HG02588 (cell line): ENCODE data around the gene ZNF281.
"Not testable (repeated sequence)": the region's sequence is repeated elsewhere in the genome, so short reads cannot be mapped to it uniquely, and the experiment has no call there.

Experiments
- ATAC-seq: cut with Tn5 transposase; IDR thresholded peaks from one replicate; pipeline ENCODE4 v1.9.1; 2021; ENCODE audit warnings: mild to moderate bottlenecking, moderate library complexity; ENCODE audit not compliant: unreplicated experiment

The ZNF281 gene, protein sequence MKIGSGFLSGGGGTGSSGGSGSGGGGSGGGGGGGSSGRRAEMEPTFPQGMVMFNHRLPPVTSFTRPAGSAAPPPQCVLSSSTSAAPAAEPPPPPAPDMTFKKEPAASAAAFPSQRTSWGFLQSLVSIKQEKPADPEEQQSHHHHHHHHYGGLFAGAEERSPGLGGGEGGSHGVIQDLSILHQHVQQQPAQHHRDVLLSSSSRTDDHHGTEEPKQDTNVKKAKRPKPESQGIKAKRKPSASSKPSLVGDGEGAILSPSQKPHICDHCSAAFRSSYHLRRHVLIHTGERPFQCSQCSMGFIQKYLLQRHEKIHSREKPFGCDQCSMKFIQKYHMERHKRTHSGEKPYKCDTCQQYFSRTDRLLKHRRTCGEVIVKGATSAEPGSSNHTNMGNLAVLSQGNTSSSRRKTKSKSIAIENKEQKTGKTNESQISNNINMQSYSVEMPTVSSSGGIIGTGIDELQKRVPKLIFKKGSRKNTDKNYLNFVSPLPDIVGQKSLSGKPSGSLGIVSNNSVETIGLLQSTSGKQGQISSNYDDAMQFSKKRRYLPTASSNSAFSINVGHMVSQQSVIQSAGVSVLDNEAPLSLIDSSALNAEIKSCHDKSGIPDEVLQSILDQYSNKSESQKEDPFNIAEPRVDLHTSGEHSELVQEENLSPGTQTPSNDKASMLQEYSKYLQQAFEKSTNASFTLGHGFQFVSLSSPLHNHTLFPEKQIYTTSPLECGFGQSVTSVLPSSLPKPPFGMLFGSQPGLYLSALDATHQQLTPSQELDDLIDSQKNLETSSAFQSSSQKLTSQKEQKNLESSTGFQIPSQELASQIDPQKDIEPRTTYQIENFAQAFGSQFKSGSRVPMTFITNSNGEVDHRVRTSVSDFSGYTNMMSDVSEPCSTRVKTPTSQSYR

DNA sequence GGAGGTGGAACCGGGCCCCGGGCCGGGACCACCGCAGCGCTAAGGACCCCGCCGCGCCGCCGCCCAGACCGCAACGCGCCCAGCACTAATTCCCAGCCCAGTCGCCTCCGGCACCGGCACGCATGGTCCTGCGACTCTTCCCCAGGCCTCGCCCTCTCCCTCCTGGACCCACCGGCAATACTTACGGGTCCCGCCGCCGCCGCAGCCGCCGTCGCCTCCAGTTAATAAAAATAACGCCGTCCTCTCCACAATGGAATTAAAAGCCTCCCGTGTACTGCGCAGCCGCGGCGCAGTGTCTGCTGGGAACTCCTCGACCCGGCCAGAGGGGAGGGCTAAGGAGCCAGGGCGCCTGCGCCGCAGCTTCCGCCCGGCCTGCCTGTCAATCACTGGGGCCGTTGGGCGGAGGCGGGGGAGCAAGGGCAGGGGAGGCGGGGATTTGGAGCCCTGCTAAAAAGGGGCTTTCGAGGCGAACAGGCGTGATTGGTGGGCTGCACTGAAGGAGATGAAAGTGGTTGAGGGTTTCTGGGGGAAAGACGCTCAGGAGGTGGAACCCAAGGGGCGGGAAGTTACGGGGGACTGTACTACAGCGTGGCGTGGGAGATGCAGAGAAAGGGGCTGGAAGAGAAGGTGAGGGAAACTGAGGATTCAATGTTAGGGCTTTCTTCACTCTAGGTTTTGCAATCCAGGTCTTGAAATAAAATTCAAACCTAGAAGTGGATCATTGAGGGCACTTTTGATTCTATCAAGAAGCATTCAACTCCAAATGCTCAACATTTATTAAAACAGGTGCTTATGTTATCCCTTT, at the start of gene ZNF281:
Gene ZNF281, minus strand, starts transcription at position 276 of the 805 bp plus-strand sequence. CDS start 331 bp downstream, outside the sequence.
- ATAC-seq = peak; percentile 94

DNA sequence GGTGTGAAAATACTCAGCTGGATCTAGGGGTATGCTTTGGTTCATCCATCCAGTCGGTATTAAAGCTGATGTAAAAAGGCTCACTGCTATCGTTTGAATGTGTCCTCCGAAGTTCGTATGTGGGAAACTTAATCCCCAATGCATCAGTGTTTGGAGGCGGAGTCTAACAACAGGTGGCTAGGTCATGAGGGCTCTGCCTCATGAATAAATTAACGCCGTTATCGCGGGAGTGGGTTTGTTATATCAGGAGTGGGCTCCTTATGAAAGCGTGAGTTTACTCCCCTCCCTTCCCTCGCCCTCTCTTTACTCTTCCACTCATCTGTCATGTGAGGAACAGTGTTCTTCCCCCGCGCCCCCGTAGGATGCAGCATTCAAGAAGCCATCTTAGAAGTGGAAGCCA, 48.9 kb upstream of the ZNF281 start:
- ATAC-seq = no peak

DNA sequence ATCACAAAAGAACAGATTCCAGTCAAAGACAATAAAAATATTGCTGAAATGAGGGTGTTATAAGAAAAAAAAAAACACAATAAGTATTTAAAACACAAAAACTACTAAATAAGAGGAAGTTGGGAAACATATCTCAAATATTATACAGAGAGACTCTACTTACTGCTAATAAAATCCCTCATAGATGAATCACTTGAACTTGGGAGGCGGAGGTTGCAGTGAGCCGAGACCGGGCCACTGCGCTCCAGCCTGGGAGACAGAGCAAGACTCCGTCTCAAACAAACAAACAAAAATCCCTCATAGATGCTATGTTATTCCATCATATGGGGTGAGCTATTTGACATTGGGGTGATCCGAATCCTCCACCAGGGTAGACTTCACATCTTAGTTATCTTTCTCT, 48.0 kb upstream of the ZNF281 start:
- no peak for ATAC-seq

DNA sequence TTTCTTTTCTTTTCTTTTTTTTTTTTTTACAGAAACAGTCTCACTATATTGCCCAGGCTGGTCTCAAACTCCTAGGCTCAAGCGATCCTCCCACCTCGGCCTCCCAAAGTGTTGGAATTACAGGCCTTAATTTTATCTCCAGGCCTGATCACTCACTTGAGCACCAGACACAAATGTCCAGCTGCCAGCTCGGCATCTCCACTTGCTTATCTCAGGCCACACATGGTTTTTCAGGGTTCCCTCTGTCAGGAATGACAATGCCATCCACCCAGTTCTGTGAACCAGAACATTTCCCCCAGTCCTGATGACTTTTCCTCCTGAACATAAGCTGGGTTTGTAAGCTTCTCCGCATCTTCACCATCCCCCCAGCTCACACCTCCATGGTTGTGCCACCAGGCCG, 44.6 kb upstream of the ZNF281 start:
- ATAC-seq = no peak

DNA sequence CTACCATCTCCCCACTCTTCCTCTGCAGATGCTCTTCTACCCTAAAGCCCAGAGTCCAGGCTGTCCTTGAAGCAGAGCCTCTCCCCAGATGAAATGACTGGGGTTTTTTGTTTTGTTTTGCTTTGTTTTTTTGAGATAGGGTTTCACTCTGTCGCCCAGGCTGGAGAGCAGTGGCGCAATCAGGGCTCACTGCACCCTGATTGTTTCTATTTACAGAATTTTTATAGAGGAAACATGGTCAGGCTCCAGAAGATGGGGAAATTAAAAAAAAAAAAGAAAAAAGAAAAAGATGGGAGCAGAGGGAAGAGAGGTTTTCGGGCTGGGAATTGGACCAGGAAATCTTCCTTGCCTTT, 43.7 kb upstream of the ZNF281 start:
- no peak for ATAC-seq

DNA sequence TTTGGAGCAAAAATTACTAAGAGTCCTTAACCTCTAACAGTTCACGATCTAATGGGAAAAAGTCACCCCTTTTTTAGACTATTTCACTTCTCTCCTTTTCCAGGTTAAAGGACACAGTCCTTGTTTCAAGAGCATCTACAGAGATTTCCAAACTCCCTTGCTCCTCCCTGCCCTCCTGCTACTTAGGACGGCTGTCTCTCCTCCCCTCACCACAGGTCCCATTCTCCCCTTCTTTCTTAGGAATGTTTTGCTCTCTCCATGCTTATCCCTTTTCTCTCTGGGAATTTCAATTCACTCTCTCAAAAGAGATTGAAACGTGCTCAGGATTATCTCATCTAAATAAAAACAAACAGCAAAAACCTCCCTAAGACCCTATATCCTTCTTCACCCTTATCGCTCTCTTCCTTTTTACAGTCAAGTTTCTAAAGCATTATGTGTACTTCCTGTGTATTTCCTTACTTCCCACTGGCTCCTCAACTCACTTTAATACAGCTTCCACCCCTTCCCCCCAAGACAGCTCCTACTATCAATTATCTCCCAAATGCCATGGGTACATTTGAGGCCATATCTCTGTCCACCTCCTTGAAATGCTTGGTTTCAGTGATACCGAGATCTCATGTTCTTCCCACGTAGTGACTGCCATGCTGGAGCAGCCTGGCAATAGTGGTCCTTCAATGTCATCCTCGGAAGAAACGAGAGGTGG, 43.2 kb upstream of the ZNF281 start:
- no peak for ATAC-seq

DNA sequence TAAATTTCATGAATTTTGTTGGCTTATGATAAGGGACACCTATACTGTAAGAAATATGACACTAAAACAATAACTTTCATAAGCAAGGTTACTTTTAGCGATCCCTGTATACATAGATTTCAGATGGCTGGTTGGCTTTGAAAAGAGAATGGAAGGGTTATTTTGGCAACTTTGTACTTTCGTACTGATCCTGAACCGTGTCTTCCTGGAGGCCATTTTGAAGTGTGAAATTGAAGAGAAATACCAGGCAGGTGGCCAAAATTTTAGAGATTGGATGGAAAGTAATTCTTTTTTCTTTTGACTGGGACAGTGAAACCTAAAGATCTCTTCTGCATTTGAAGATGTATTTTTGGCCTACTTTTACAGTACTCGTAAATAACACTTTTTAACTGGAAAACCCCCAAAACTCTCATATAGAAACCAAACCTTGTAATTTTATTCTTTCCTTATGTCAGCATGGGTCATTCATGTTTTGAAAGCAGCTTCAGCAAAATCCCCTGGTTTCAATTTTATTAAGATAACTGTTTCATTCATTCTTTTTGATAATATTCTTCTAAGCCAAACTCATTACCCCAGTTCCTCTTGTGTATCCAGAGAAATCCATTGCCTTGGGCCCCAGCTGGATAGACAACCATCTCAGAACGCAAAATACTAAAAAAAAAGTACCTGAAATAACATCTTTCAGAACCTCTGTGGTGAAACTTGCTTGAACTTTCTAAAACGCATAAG, 38.4 kb upstream of the ZNF281 start:
- peak; percentile 92 for ATAC-seq

DNA sequence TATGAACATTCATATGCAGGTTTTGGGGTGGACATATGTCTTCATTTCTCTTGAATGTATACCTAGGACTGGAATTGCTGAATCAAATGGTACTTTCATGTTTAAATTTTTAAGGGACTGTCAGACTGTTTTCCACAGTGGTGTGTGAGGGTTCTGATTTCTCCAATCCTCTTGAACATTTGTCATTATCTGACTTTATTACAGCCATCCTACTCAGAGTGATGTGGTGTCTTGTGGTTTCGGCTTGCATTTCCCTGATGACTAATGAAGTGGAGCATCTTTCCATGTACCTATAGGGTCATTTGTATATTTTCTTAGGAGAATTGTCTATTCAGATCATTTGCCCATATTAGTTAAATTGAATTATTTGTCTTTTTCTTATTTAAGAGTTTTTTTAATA, 35.4 kb upstream of the ZNF281 start:
- ATAC-seq = no peak

DNA sequence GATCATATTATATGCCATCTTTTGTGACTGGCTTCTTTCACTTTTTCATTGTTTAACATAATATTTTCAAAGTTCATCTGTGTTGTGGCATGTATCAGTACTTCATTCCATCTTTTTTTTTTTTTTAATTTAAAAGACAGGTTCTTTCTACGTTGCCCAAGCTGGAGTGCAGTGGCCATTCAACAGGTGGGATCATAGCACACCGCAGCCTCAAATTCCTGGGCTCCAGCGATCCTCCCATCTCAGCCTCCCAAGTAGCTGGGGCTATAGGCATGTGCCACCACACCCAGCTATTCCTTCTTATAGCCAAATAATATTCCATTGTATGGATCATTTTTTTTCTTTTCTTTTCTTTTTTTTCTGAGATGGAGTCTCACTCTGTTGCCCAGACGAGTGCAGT, 34.6 kb upstream of the ZNF281 start:
- ATAC-seq = no peak

DNA sequence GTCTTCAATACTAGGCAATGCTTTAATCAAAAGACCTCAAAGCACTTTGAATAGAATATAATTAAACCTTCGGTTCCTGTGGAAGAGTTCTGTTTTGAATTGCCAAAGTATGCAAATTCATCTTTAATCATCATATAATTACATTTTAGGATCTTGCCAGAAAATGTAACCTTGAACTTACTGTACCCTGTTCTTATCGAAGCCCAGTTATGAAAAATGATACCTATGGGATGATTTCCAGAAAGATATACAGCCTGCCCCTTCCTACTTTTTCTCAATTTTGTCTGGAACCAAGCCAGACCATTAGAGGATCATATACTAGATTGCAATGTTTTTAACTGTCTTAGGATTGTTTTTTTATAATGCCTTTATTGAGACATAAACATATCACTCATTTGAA, 34.0 kb upstream of the ZNF281 start:
- ATAC-seq = no peak

DNA sequence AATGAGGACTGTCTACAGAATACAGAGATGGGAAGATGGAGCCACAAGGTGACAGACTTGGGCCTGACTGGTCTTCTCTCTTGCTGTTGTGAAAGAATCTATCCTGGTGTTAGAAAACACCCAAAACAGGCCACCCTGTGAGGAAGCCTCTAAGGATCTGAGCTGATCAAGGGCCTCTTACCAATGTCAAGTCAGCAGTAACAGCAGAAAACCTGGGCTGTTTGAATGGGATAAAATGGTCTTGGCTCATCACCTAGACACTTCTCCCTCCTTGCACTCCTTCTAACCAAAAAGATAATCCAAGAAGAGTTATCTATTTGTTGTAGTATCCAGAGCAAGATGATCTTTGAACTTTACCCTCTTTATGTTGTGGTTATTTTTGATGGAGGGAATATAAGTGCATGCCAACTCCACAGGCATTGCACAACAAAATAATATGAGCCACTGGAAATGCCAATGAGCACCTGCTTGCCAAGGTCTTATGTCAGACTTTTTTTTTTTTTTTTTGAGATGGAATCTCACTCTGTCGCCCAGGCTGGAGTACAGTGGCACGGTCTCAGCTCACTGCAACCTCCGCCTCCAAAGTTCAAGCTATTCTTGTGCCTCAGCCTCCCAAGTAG, 32.8 kb upstream of the ZNF281 start:
- no peak for ATAC-seq

DNA sequence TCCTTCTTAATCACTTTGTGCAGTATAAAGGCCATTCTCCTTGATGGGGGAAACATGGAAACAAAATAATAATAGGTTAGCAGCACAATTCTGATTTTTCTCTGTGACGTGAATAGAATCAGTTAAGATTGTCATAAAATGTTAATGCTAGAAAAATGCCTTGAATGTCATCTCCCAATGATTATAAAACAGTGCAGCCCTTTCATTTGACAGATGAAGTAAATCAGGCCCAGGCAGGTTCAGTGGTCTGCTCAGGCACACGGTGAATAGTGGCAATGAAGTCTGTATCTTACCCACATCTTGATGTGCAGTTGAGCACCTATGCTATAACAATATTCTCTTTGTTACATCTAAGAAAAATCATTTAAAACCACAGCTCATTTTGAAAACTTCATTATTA, 32.2 kb upstream of the ZNF281 start:
- no peak for ATAC-seq

DNA sequence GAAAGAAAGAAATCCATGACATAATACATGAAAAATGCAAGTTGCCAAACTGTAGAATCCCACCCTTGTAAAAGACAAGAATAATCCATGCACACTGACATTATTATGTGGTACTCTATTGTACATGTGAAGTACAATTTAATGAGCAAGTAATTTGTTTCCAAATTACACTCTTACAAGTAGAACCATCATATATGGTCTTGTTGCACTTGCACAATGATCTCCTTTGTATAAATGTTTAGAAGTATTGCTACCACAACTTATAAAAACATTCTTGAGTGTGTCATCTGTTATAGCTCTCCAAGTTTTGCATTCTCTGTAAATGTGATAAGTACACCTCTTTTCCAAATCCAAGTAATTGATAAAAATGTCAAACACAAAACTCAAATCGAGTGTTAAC, 29.1 kb upstream of the ZNF281 start:
- ATAC-seq = no peak

DNA sequence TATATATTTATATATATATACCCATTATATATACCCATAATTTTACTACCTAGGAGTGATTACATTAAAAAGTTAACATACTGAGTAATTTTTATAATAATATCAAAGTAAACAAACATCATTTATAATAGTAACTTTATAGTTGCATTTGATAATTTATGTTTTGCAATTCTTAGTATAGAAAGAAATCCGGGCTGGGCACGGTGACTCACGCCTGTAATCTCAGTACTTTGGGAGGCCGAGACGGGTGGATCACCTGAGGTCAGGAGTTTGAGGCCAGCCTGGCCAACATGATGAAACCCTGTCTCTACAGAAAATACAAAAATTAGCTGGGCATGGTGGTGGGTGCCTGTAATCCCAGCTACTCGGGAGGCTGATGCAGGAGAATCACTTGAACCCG, 28.6 kb upstream of the ZNF281 start:
- ATAC-seq = not testable (repeated sequence)

DNA sequence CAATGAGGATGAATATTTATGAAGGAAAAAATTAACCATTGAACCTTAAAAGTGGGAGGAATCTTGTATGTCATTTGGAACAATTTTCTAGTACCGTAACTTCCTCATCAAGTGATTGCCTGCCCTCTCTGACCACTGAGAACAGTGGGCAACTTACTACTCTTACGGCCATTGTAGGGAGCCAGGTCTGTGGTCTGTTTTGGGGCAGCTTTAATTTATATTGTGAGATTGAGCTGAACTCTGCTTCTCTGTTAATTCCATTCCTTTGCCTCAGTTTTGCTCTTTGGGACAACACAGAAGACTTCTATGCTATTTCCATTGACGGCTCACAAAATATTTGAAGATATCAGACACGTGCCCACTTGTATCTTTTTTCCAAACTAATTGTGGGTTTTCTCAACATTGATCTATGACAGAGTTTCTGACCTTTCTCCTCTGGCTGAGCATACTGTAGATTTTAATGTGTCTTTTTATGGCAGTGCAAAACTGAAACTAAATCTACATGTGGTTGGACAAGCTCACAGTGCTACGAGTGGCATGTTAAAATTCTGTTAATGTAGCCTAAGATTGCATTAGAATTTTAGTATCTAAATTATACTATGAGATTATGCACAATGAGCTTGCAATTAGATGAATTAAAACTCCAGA, 27.8 kb upstream of the ZNF281 start:
- peak; percentile 68 for ATAC-seq

DNA sequence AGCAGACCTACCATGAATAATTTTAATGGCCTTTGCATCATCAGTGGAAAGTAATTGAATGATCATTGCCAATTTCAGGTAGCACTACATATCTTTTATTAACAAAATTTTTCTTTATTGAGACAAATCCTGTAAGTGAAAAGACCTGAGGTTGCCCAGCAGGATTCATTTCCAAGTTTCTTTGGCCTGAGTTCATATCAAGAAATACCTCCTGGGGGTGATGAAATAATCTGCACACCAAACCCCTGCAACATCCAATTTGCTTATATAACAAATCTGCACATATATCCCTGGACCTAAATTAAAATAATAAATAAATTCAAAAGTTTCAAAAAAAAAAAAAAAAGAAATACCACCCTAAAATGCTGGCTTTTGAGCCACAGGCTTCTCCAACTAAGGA, 27.3 kb upstream of the ZNF281 start:
- ATAC-seq = no peak

DNA sequence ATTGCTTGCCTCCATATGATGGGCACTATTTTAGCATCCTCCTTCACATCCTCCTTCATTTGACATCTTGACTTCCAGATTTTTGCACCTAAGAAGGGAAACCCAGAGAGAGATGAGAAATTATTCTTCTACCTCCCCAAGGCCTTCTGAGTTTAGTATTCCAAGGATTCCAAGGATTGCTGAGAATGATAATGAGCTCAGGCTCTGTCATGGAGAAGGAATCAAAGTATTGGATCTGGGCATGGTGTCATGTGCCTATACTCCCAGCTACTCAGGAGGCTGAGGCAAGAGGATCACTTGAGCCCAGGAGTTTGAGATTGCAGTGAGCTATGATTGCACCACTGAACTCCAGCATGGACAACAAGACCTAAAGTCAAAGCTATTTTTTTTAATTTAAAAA, 26.6 kb upstream of the ZNF281 start:
- no peak for ATAC-seq

DNA sequence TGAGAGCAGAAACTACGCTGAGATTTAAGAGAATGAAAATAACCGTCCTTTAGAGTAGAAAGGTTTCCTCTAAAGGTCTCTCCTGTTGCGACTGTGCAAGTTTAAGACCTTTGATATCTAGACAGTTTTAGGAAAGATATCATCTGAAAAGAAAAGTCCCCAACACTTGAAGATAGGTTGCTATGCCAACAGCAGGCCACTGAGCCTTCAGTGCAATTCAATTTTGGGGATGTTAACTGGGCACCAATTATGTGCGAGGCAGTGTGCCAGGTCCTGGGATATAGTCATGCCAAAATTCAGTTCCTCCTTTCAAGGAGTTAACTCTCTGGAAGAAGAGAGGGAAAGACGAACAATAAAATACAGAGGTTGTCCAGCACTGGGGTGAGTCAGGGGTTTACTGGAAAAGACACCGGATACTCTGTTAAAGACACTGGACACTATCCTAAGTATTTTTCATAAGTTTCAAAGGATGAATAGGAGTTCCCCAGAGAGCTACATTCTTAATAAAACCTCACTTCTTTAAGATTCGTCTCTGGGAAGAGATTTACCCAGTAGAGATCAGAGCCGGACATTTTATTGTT, 25.5 kb upstream of the ZNF281 start:
- no peak for ATAC-seq

DNA sequence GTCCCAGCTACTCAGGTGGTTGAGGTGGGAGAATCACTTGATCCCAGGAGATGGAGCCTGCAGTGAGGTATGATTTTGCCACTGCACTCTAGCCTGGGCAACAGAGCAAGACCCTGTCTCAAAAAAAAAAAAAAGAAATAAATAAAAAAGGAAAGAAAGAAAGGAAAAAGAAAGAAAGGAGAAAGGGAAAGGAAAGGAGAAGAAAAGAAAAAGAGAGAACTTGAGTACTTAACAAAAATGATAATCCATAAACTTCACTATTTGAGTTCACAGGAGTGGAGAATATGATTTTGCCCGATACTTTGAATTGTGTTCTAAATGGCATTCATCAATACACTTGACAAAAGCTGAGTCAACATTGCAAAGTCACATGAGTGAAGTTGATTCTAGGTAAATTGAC, 23.8 kb upstream of the ZNF281 start:
- ATAC-seq = no peak
